Measurements from ENCODE around the gene PLEKHO2.

GRCh38 chr15:64907991-64908390, 66.3 kb downstream of the PLEKHO2 start:
- TF ChIP-seq CTCF (IDR thresholded peaks at IDR 0.05) (no peak), POLR2AphosphoS5 (IDR thresholded peaks at IDR 0.05; ENCODE audit: insufficient read depth in 1 of 2, low read depth in 1 of 2) (no peak)
